ENCODE measurements around the gene NFATC4. TPM values are rescaled to one million over a fixed set of nuclear protein-coding genes. Genes with fewer than 3 reads are reported as not detected.

Gene NFATC4
- total and polyA plus RNA-seq, 2 of the 4 experiments (the other 2 are of a cell fraction): 15.6 to 35.8 TPM

DNA sequence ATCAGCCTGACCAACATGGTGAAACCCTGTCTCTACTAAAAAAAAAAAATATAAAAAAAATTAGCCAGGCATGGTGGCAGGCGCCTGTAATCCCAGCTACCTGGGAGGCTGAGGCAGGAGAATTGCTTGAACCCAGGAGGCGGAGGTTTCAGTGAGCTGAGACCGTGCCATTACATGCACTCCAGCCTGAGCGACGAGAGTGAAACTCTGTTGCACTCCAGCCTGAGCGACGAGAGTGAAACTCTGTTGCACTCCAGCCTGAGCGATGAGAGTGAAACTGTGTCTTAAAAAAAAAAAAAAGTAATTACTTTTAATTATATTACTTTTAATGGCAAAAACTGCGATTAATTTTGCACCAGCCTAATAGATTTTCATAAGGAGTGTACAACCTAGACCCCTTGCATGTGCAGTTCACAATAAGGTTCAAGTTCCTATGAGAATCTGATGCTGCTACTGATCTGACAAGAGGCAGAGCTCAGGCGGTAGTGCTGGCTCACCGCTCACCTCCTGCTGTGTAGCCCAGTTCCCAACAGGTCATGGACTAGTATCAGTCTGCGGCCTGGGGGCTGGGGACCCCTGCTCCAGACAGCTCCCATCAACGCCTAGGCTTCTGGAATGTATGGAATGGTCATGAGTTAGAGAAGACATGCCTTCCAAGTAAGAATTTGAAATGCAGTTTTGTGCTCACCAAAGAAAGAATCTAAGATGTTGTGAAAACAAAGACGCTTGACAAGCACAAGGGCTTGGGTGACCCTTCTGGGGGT, 46.6 kb upstream of the NFATC4 start:
- H2AK5ac ChIP-seq (ENCODE audit: low read depth, low read length): no peak overlapping the region; the same call in 1 of the 2 replicates
- intact Hi-C loops (cut with micrococcal nuclease): no loop called here
- no peak overlapping the region for H4K5ac ChIP-seq (ENCODE audit: low read depth, low read length)
- no peak overlapping the region for H3K4me3 ChIP-seq (ENCODE audit: insufficient read depth, low read depth, low read length)
- peaks cover 3% of the 10 kb centered on the region; the same call in 1 of the 2 replicates for H3K9me1 ChIP-seq (ENCODE audit: insufficient read depth, low read length)
- H2AK9ac ChIP-seq (replicated peaks; ENCODE audit: low read depth, low read length, poor library complexity): no peak overlapping the region
- H3K18ac ChIP-seq (ENCODE audit: low read depth, low read length): no peak overlapping the region
- H2BK15ac ChIP-seq (ENCODE audit: low read depth, low read length): no peak overlapping the region
- DNase-seq (no peak), ATAC-seq (ENCODE audit: low read depth) (no peak)
- no peaks in the 10 kb centered on the region for H3K36me3 ChIP-seq (ENCODE audit: control insufficient read depth, insufficient read depth, low read length)
- no peaks in the 10 kb centered on the region for H3K9me3 ChIP-seq (ENCODE audit: control insufficient read depth, insufficient read depth, low read length)
- BruUV-seq (replicated peaks): no TSS peak
- no peak overlapping the region for H3K14ac ChIP-seq (replicated peaks; ENCODE audit: low read depth, low read length)
- H3K27ac ChIP-seq (ENCODE audit: insufficient read depth, low read length): no peak overlapping the region
- no peak overlapping the region for H3K4ac ChIP-seq (ENCODE audit: low read depth, low read length)
- H2BK5ac ChIP-seq (ENCODE audit: low read depth, low read length, poor library complexity, severe bottlenecking): no peak overlapping the region
- H2BK120ac ChIP-seq (ENCODE audit: low read depth, low read length): no peak overlapping the region
- no peak overlapping the region for H3K56ac ChIP-seq (ENCODE audit: extremely low read depth, insufficient read depth, low read length)
- POLR2A ChIA-PET (ENCODE audit: unreplicated experiment): interaction anchor here (0.6 kb wide), 1 partner anchor 228 kb away, joined by 7 read pairs; no protein-coding TSS in a partner anchor
- H2BK20ac ChIP-seq (ENCODE audit: low read depth, low read length): no peak overlapping the region
- no peak overlapping the region for H4K91ac ChIP-seq (ENCODE audit: insufficient read depth, low read depth, low read length)
- H3K4me1 ChIP-seq (ENCODE audit: control insufficient read depth, insufficient read depth, low read length): no peaks in the 10 kb centered on the region
- H3K4me2 ChIP-seq (ENCODE audit: low read depth, low read length): no peak overlapping the region
- dilution Hi-C loops (cut with HindIII; ENCODE audit: low sequenced_read_pairs, unreplicated experiment): no loop called here
- no peaks in the 10 kb centered on the region for H3K79me1 ChIP-seq (ENCODE audit: low read depth in 1 of 2, low read length in 2 of 2)
- no peak overlapping the region for H4K8ac ChIP-seq (ENCODE audit: low read depth in 2 of 2, low read length in 2 of 2)
- H3K27me3 ChIP-seq (ENCODE audit: control insufficient read depth, insufficient read depth, low read length): peaks cover 61% of the 10 kb centered on the region
- no peak overlapping the region for H3K23ac ChIP-seq (ENCODE audit: low read depth, low read length)
- H2AFZ ChIP-seq (replicated peaks; ENCODE audit: low read length, poor library complexity): peak overlapping the region; percentile 57
- in situ Hi-C loops (cut with MboI; ENCODE audit: low sequenced_read_pairs): no loop called here
- CTCF ChIA-PET: interaction anchor here (1.4 to 1.9 kb wide), 2 partner anchors 12 to 13 kb away, joined by 3 to 9 read pairs; no protein-coding TSS in a partner anchor
- 65% methylated on average over 4 of the region's 14 CpGs; no CpG with 5 or more reads in 1 of the 2 experiments for WGBS, 2 experiments (ENCODE audit: extremely low coverage in 2 of 2, insufficient read length in 1 of 2)
- no peak overlapping the region for H3K9ac ChIP-seq (ENCODE audit: low read depth, low read length)
- H4K20me1 ChIP-seq (ENCODE audit: insufficient read depth, low read length): no peaks in the 10 kb centered on the region
- TF ChIP-seq, protein P1, sequence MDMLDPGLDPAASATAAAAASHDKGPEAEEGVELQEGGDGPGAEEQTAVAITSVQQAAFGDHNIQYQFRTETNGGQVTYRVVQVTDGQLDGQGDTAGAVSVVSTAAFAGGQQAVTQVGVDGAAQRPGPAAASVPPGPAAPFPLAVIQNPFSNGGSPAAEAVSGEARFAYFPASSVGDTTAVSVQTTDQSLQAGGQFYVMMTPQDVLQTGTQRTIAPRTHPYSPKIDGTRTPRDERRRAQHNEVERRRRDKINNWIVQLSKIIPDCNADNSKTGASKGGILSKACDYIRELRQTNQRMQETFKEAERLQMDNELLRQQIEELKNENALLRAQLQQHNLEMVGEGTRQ (IDR thresholded peaks at IDR 0.05; ENCODE audit: low read depth, low read length): no peak
- TF ChIP-seq MXI1 (IDR thresholded peaks at IDR 0.05; ENCODE audit: borderline replicate concordance, low read depth, low read length) (no peak), RAD21 (IDR thresholded peaks at IDR 0.05; ENCODE audit: low read length) (no peak), POLR2A (IDR thresholded peaks at IDR 0.05; ENCODE audit: low read depth, low read length) (no peak), NFE2L2 (IDR thresholded peaks at IDR 0.05; ENCODE audit: low read depth, low read length) (no peak), SMC3 (IDR thresholded peaks at IDR 0.05; ENCODE audit: low read depth, low read length) (no peak), FOS (IDR thresholded peaks at IDR 0.05; ENCODE audit: low read depth, low read length) (no peak), MAZ (IDR thresholded peaks at IDR 0.05; ENCODE audit: borderline replicate concordance, low read depth, low read length) (no peak), BHLHE40 (IDR thresholded peaks at IDR 0.05; ENCODE audit: low read depth, low read length) (no peak), CHD1 (IDR thresholded peaks at IDR 0.05; ENCODE audit: low read depth, low read length) (no peak), MAFK (IDR thresholded peaks at IDR 0.05; ENCODE audit: low read depth, low read length) (no peak), RFX5 (IDR thresholded peaks at IDR 0.05; ENCODE audit: low read depth, low read length) (no peak), CEBPB (IDR thresholded peaks at IDR 0.05; ENCODE audit: low read depth, low read length) (no peak)
- TF ChIP-seq, protein P2, sequence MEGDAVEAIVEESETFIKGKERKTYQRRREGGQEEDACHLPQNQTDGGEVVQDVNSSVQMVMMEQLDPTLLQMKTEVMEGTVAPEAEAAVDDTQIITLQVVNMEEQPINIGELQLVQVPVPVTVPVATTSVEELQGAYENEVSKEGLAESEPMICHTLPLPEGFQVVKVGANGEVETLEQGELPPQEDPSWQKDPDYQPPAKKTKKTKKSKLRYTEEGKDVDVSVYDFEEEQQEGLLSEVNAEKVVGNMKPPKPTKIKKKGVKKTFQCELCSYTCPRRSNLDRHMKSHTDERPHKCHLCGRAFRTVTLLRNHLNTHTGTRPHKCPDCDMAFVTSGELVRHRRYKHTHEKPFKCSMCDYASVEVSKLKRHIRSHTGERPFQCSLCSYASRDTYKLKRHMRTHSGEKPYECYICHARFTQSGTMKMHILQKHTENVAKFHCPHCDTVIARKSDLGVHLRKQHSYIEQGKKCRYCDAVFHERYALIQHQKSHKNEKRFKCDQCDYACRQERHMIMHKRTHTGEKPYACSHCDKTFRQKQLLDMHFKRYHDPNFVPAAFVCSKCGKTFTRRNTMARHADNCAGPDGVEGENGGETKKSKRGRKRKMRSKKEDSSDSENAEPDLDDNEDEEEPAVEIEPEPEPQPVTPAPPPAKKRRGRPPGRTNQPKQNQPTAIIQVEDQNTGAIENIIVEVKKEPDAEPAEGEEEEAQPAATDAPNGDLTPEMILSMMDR (conservative IDR thresholded peaks at IDR 0.05; ENCODE audit: low read depth, low read length): no peak
- TF ChIP-seq, protein P3, sequence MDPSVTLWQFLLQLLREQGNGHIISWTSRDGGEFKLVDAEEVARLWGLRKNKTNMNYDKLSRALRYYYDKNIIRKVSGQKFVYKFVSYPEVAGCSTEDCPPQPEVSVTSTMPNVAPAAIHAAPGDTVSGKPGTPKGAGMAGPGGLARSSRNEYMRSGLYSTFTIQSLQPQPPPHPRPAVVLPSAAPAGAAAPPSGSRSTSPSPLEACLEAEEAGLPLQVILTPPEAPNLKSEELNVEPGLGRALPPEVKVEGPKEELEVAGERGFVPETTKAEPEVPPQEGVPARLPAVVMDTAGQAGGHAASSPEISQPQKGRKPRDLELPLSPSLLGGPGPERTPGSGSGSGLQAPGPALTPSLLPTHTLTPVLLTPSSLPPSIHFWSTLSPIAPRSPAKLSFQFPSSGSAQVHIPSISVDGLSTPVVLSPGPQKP (IDR thresholded peaks at IDR 0.05; ENCODE audit: borderline replicate concordance, low read depth, low read length): no peak

All from IMR-90 (cell line).